ENCODE results near the gene IL4R. TPM values are rescaled to one million over a fixed set of nuclear protein-coding genes. Genes with fewer than 3 reads are reported as not detected.

The IL4R gene
- total and polyA plus RNA-seq, 10 of the 15 experiments (the other 5 are each of a cell fraction or from before 2014, with no cell fraction given): 2.6 to 70.4 (median 36.6) TPM

DNA sequence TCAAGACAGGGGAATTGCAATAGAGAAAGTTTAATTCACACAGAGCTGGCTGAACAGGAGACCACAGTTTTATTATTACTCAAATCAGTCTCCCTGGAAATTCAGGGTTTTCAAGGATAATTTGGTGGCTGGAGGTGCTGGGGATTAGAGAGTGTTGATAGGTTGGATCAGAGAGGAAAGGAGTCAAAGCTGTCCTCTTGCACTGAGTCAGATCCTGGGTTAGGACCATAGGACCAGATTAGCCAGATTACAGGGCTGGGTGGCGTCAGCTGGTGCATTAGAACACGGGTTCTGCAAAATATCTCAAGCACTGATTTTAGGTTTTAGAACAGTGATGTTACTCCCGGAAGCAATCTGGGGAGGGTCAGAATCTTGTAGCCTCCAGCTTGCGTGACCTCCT, 43.4 kb upstream of the IL4R start:
- H3K27ac ChIP-seq (ENCODE audit: control insufficient read depth, insufficient read depth): no peak overlapping the region
- POLR2A ChIA-PET: interaction anchor here (0.9 to 2.4 kb wide), 14 partner anchors 10 to 134 kb away, joined by 3 to 14 read pairs (median 4); partner anchors contain the start of gene KDM8
- BruUV-seq (replicated peaks): no TSS peak
- DNase-seq (ENCODE audit: low read depth, low spot score) (no peak), ATAC-seq (no peak), FAIRE-seq (no peak)
- CTCF ChIA-PET: interaction anchor here (1.0 to 10.7 kb wide), 12 partner anchors 9 to 137 kb away, joined by 3 to 121 read pairs (median 4); no protein-coding TSS in a partner anchor
- no peaks in the 10 kb centered on the region for H4K20me1 ChIP-seq (ENCODE audit: control insufficient read depth, insufficient read depth)
- H2AFZ ChIP-seq (ENCODE audit: control insufficient read depth, low read depth, low read length): no peak overlapping the region
- no peak overlapping the region for H3K4me3 ChIP-seq
- intact Hi-C loops (cut with micrococcal nuclease; ENCODE audit: unreplicated experiment): no loop called here
- SMC1A ChIA-PET (ENCODE audit: uncharacterized antibody, unreplicated experiment): interaction anchor here (0.8 to 12.4 kb wide), 13 partner anchors 10 to 128 kb away, joined by 3 to 178 read pairs (median 3); partner anchors contain the start of gene KDM8
- no peaks in the 10 kb centered on the region for H3K9me3 ChIP-seq (replicated peaks; ENCODE audit: control insufficient read depth, insufficient read depth, low read length)
- H3K79me2 ChIP-seq (ENCODE audit: control insufficient read depth, insufficient read depth, low read length): peaks cover 7% of the 10 kb centered on the region
- 91% methylated on average over 4 of the region's 4 CpGs for WGBS (ENCODE audit: insufficient coverage, insufficient replicate concordance, low lambda C conversion rate, missing lambda C conversion rate)
- no peak overlapping the region for H3K9ac ChIP-seq (ENCODE audit: control insufficient read depth, insufficient read depth, low read length)
- in situ Hi-C loops (cut with MboI): no loop called here
- no peaks in the 10 kb centered on the region for H3K27me3 ChIP-seq (replicated peaks in 1 of 2; ENCODE audit: control insufficient read depth in 2 of 2, insufficient read depth in 2 of 2, low read length in 1 of 2)
- H3K4me2 ChIP-seq (ENCODE audit: control insufficient read depth, insufficient read depth): no peak overlapping the region; the same call in 1 of the 2 replicates
- no peaks in the 10 kb centered on the region for H3K36me3 ChIP-seq (ENCODE audit: control insufficient read depth in 2 of 2, insufficient read depth in 2 of 2, low read length in 1 of 2)
- no peak for TF ChIP-seq POLR2AphosphoS2 (IDR thresholded peaks at IDR 0.05; ENCODE audit: low read depth, low read length)
- no peak for TF ChIP-seq FOS (IDR thresholded peaks at IDR 0.05; ENCODE audit: borderline replicate concordance, extremely low read depth, insufficient read length)
- no peak for TF ChIP-seq EGR1 (IDR thresholded peaks at IDR 0.05; ENCODE audit: borderline replicate concordance in 1 of 2, low read depth in 2 of 2, low read length in 2 of 2)
- TF ChIP-seq SMC3 (IDR thresholded peaks at IDR 0.05; ENCODE audit: borderline replicate concordance, low read length): no peak
- TF ChIP-seq YY1 (IDR thresholded peaks at IDR 0.05; ENCODE audit: low read depth, low read length): no peak
- peaks cover 12% of the 10 kb centered on the region for H3K4me1 ChIP-seq (ENCODE audit: control insufficient read depth, insufficient read depth, low read length)
- RAD21 ChIA-PET (ENCODE audit: unreplicated experiment): interaction anchor here (1.0 to 8.9 kb wide), 10 partner anchors 12 to 180 kb away, joined by 3 to 105 read pairs (median 6); partner anchors contain the start of gene IL21R

DNA sequence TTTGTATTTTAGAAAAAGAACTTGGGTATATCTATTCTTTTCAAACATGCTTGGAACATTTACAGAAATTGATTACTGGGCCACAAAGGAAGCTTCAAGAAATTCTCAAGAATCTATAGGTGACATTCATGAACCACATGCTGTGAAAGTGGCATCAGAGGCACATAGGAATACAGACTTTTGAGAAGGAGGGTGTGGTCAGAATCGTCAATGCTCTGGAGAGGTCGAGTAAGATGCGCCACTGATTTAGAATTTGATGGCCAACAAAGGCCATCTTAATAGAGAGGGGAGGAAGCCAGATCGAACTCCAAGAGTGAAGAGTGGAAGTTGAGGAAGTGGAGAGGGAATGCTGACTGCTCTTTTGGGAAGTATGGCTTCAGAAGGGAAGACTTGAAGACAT, 41.7 kb upstream of the IL4R start:
- H3K79me2 ChIP-seq (ENCODE audit: control insufficient read depth, insufficient read depth, low read length): peaks cover 7% of the 10 kb centered on the region
- ATAC-seq: no peak
- H2AFZ ChIP-seq (ENCODE audit: control insufficient read depth, low read depth, low read length): no peak overlapping the region
- in situ Hi-C loops (cut with MboI): no loop called here
- H3K4me2 ChIP-seq (ENCODE audit: control insufficient read depth, insufficient read depth): no peak overlapping the region
- CTCF ChIA-PET: interaction anchor here (0.9 to 10.7 kb wide), 3 partner anchors 36 to 83 kb away, joined by 3 to 121 read pairs (median 3); no protein-coding TSS in a partner anchor
- intact Hi-C loops (cut with micrococcal nuclease; ENCODE audit: unreplicated experiment): no loop called here
- no TSS peak for BruUV-seq (replicated peaks)
- no peaks in the 10 kb centered on the region for H3K27me3 ChIP-seq (replicated peaks in 1 of 2; ENCODE audit: control insufficient read depth in 2 of 2, insufficient read depth in 2 of 2, low read length in 1 of 2)
- POLR2A ChIA-PET: interaction anchor here (2.1 to 5.6 kb wide), 2 partner anchors 35 to 45 kb away, joined by 9 to 34 read pairs; no protein-coding TSS in a partner anchor
- no peak for FAIRE-seq
- peaks cover 16% of the 10 kb centered on the region for H3K4me1 ChIP-seq (ENCODE audit: control insufficient read depth, insufficient read depth, low read length)
- H3K36me3 ChIP-seq (ENCODE audit: control insufficient read depth in 2 of 2, insufficient read depth in 2 of 2, low read length in 1 of 2): no peaks in the 10 kb centered on the region
- H3K4me3 ChIP-seq: no peak overlapping the region
- DNase-seq (ENCODE audit: low read depth, low spot score): no peak
- no peaks in the 10 kb centered on the region for H4K20me1 ChIP-seq (ENCODE audit: control insufficient read depth, insufficient read depth)
- H3K27ac ChIP-seq (ENCODE audit: control insufficient read depth, insufficient read depth): no peak overlapping the region
- 60% methylated on average over 4 of the region's 4 CpGs for WGBS (ENCODE audit: insufficient coverage, insufficient replicate concordance, low lambda C conversion rate, missing lambda C conversion rate)
- no peaks in the 10 kb centered on the region for H3K9me3 ChIP-seq (replicated peaks; ENCODE audit: control insufficient read depth, insufficient read depth, low read length)
- SMC1A ChIA-PET (ENCODE audit: uncharacterized antibody, unreplicated experiment): interaction anchor here (1.6 to 12.4 kb wide), 6 partner anchors 9 to 46 kb away, joined by 5 to 178 read pairs (median 58); no protein-coding TSS in a partner anchor
- TF ChIP-seq, protein P1, sequence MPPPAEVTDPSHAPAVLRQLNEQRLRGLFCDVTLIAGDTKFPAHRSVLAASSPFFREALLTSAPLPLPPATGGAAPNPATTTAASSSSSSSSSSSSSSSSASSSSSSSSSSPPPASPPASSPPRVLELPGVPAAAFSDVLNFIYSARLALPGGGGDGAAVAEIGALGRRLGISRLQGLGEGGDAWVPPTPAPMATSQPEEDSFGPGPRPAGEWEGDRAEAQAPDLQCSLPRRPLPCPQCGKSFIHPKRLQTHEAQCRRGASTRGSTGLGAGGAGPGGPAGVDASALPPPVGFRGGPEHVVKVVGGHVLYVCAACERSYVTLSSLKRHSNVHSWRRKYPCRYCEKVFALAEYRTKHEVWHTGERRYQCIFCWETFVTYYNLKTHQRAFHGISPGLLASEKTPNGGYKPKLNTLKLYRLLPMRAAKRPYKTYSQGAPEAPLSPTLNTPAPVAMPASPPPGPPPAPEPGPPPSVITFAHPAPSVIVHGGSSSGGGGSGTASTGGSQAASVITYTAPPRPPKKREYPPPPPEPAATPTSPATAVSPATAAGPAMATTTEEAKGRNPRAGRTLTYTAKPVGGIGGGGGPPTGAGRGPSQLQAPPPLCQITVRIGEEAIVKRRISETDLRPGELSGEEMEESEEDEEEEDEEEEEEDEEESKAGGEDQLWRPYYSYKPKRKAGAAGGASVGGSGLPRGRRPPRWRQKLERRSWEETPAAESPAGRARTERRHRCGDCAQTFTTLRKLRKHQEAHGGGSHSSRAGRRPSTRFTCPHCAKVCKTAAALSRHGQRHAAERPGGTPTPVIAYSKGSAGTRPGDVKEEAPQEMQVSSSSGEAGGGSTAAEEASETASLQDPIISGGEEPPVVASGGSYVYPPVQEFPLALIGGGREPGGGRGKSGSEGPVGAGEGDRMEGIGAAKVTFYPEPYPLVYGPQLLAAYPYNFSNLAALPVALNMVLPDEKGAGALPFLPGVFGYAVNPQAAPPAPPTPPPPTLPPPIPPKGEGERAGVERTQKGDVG (CRISPR knock-in tag; IDR thresholded peaks at IDR 0.05): no peak
- TF ChIP-seq TCF7 (IDR thresholded peaks at IDR 0.05; ENCODE audit: borderline replicate concordance): no peak
- TF ChIP-seq, protein P2, sequence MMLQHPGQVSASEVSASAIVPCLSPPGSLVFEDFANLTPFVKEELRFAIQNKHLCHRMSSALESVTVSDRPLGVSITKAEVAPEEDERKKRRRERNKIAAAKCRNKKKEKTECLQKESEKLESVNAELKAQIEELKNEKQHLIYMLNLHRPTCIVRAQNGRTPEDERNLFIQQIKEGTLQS (IDR thresholded peaks at IDR 0.05; ENCODE audit: borderline replicate concordance, extremely low read depth, low read depth, low read length): no peak
- RAD21 ChIA-PET (ENCODE audit: unreplicated experiment): interaction anchor here (4.4 to 8.9 kb wide), 2 partner anchors 18 to 36 kb away, joined by 40 to 105 read pairs; no protein-coding TSS in a partner anchor
- H3K9ac ChIP-seq (ENCODE audit: control insufficient read depth, insufficient read depth, low read length): no peak overlapping the region
